ENCODE measurements around the gene C4orf33.

The C4orf33 gene

DNA sequence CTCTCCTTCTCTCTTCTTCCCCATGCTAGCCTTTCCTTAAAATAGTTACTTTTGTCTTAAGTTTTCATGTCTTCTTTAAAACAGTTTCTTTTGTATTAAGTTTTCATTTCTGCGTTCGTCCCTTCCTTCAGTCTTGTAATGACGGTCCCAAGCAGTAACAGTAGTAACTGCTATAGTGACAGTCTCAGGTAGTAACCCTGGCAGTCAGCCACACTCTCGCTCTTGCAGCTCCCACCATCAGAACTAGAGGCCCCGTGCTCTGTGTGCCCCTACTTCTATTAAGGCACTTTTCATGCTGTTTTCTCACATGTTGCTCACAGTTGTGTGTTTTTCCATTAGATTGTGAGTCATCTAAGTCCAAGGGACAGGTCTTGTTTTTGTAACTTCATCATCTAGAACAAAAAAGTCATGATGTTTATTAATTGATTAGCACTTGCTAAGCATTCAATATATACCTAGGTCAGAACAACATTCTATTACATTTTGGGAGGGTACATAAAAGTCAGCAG, 49.3 kb downstream of the C4orf33 start:
- H3K27ac ChIP-seq (ENCODE audit: extremely low read depth, low read depth, low read length) = no peak overlapping the region
- H3K36me3 ChIP-seq (ENCODE audit: control insufficient read depth in 2 of 2, insufficient read depth in 1 of 2, low read length in 2 of 2) = no peaks in the 10 kb centered on the region
- CTCF ChIA-PET = interaction anchor here (0.7 kb wide), 1 partner anchor 584 kb away, joined by 3 read pairs; no protein-coding TSS in a partner anchor
- TF ChIP-seq ZNF202 (tag by site-specific recombination; IDR thresholded peaks at IDR 0.05; ENCODE audit: borderline replicate concordance) = no peak
- no peak for TF ChIP-seq ZNF354C (tag by site-specific recombination; IDR thresholded peaks at IDR 0.05; ENCODE audit: borderline replicate concordance, low read depth)
- TF ChIP-seq ZNF449 (tag by site-specific recombination; IDR thresholded peaks at IDR 0.05) = no peak
- no peak for TF ChIP-seq ZNF701 (tag by site-specific recombination; IDR thresholded peaks at IDR 0.05)
- no peak for TF ChIP-seq SCRT2 (tag by site-specific recombination; IDR thresholded peaks at IDR 0.05)
- TF ChIP-seq INSM2 (tag by site-specific recombination; IDR thresholded peaks at IDR 0.05) = no peak
- no peak for TF ChIP-seq ZNF311 (tag by site-specific recombination; IDR thresholded peaks at IDR 0.05; ENCODE audit: borderline replicate concordance)
- no peak for TF ChIP-seq ZNF670 (tag by site-specific recombination; IDR thresholded peaks at IDR 0.05; ENCODE audit: low read depth)
- TF ChIP-seq ZNF146 (tag by site-specific recombination; IDR thresholded peaks at IDR 0.05) = no peak
- H3K4me1 ChIP-seq (ENCODE audit: control insufficient read depth, insufficient read depth, low read length) = no peaks in the 10 kb centered on the region
- POLR2A ChIA-PET = no interaction called here
- H3K9me3 ChIP-seq (ENCODE audit: control insufficient read depth, insufficient read depth, low read depth, low read length) = no peaks in the 10 kb centered on the region
- no peak overlapping the region for H3K4me3 ChIP-seq (ENCODE audit: low read depth, low read length)

DNA sequence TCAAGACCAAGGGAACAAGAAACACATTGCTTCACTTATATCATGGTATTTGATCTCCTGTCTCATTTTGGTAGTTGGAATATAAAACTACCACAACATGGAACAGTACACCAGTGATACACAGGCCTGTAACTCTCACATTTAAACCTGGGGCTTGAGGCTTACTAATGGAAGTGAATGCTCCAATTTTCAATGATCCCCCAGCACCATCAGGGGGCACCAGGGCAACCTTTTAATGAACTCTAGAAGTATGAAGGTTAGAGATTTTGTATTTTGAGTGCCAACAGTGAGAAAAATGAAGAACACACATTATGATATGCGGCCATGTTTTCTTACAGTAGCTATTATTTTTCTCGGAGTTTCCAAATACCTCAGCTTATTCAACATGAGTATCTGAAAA, 50.7 kb downstream of the C4orf33 start:
- Histone ChIP-seq H3K9me3 (ENCODE audit: control insufficient read depth, insufficient read depth, low read depth, low read length) (no peaks in the 10 kb centered on the region), H3K4me3 (ENCODE audit: low read depth, low read length) (no peak overlapping the region), H3K4me1 (ENCODE audit: control insufficient read depth, insufficient read depth, low read length) (no peaks in the 10 kb centered on the region), H3K27ac (ENCODE audit: extremely low read depth, low read depth, low read length) (no peak overlapping the region), H3K36me3 (ENCODE audit: control insufficient read depth in 2 of 2, insufficient read depth in 1 of 2, low read length in 2 of 2) (no peaks in the 10 kb centered on the region)
- no peak for TF ChIP-seq ZNF341 (tag by site-specific recombination; IDR thresholded peaks at IDR 0.05; ENCODE audit: low read depth)
- no peak for TF ChIP-seq ZNF274 (IDR thresholded peaks at IDR 0.05; ENCODE audit: low read length)
- no peak for TF ChIP-seq ZNF274 (tag by site-specific recombination; IDR thresholded peaks at IDR 0.05; ENCODE audit: borderline replicate concordance)
- no peak for TF ChIP-seq ZNF645 (tag by site-specific recombination; IDR thresholded peaks at IDR 0.05)
- TF ChIP-seq TSHZ1 (tag by site-specific recombination; IDR thresholded peaks at IDR 0.05; ENCODE audit: borderline replicate concordance) = no peak
- TF ChIP-seq ZNF791 (tag by site-specific recombination; IDR thresholded peaks at IDR 0.05) = no peak
- TF ChIP-seq ZNF362 (tag by site-specific recombination; IDR thresholded peaks at IDR 0.05) = no peak
- no peak for TF ChIP-seq ZNF610 (tag by site-specific recombination; IDR thresholded peaks at IDR 0.05; ENCODE audit: borderline replicate concordance)
- no peak for TF ChIP-seq ZNF404 (tag by site-specific recombination; IDR thresholded peaks at IDR 0.05)
- no peak for TF ChIP-seq GLI4 (tag by site-specific recombination; IDR thresholded peaks at IDR 0.05)
- no peak for TF ChIP-seq ZNF121 (tag by site-specific recombination; IDR thresholded peaks at IDR 0.05)
- no peak for TF ChIP-seq ZNF292 (tag by site-specific recombination; IDR thresholded peaks at IDR 0.05; ENCODE audit: borderline replicate concordance, low read depth)
- TF ChIP-seq ZNF629 (tag by site-specific recombination; IDR thresholded peaks at IDR 0.05) = no peak
- no peak for TF ChIP-seq ZNF112 (tag by site-specific recombination; IDR thresholded peaks at IDR 0.05)
- TF ChIP-seq ZNF830 (tag by site-specific recombination; IDR thresholded peaks at IDR 0.05; ENCODE audit: low read depth) = no peak
- TF ChIP-seq ZBTB7A (tag by site-specific recombination; IDR thresholded peaks at IDR 0.05; ENCODE audit: low read depth) = no peak
- POLR2A ChIA-PET = no interaction called here
- CTCF ChIA-PET = interaction anchor here (0.6 kb wide), 1 partner anchor 62 kb away, joined by 3 read pairs; no protein-coding TSS in a partner anchor
